Parathyroid adenoma (tissue), 2 donors: ENCODE data around the gene S100PBP.
A peak's percentile ranks its signal among the peaks of the same experiment; 100 is the strongest.

ENCODE experiments used
- H2AFZ ChIP-seq: fragments of 300-600 bp; sonication (generic); one replicate; pipeline ENCODE4 v1.7.0; 2017; ENCODE audit warnings: antibody characterized with exemption, mild to moderate bottlenecking
- H3K27ac ChIP-seq: fragments of 300-600 bp; sonication (generic); one replicate; pipeline ENCODE4 v1.7.0; 2017
- H3K27me3 ChIP-seq: fragments of 300-600 bp; sonication (generic); one replicate; pipeline ENCODE4 v1.7.0; 2017; ENCODE audit warnings: low read length; ENCODE audit not compliant: control insufficient read depth, insufficient read depth
- H3K36me3 ChIP-seq: fragments of 300-600 bp; sonication (generic); one replicate; pipeline ENCODE4 v1.7.0; 2017; ENCODE audit warnings: low read length; ENCODE audit not compliant: control insufficient read depth, insufficient read depth
- H3K4me1 ChIP-seq: fragments of 300-600 bp; sonication (generic); one replicate; pipeline ENCODE4 v1.7.0; 2017; ENCODE audit warnings: control low read depth
- H3K4me2 ChIP-seq: fragments of 300-600 bp; sonication (generic); one replicate; pipeline ENCODE4 v1.7.0; 2017; ENCODE audit warnings: low read length
- H3K4me3 ChIP-seq: fragments of 300-600 bp; sonication (generic); one replicate; pipeline ENCODE4 v1.7.0; 2017; ENCODE audit warnings: low read depth, low read length
- H3K79me2 ChIP-seq: fragments of 300-600 bp; sonication (generic); one replicate; pipeline ENCODE4 v1.7.0; 2017; ENCODE audit warnings: control low read depth
- H3K9ac ChIP-seq: fragments of 300-600 bp; sonication (generic); one replicate; pipeline ENCODE4 v1.7.0; 2017; ENCODE audit warnings: mild to moderate bottlenecking
- H3K9me3 ChIP-seq: fragments of 300-600 bp; sonication (generic); one replicate; pipeline ENCODE4 v1.7.0; 2017; ENCODE audit warnings: low read length; ENCODE audit not compliant: control insufficient read depth
- CTCF ChIP-seq: fragments of 300-600 bp; sonication (generic); IDR thresholded peaks from one replicate; pipeline ENCODE4 v1.7.0; 2017; ENCODE audit warnings: antibody characterized with exemption, mild to moderate bottlenecking
- donor health status: primary hyperparathyroidism.

The S100PBP gene

GRCh38 chr1:32883338-32884031 is 66.0 kb downstream of the S100PBP start:
- H3K9ac ChIP-seq, result no peak overlapping the region
- H3K4me2 ChIP-seq, result no peak overlapping the region
- H3K4me1 ChIP-seq, result no peaks in the 10 kb centered on the region
- no peak overlapping the region for H2AFZ ChIP-seq
- no peak overlapping the region for H3K27ac ChIP-seq
- H3K36me3 ChIP-seq, result no peaks in the 10 kb centered on the region
- H3K4me3 ChIP-seq, result no peak overlapping the region
- no peaks in the 10 kb centered on the region for H3K9me3 ChIP-seq
- H3K79me2 ChIP-seq, result no peaks in the 10 kb centered on the region
- no peak for TF ChIP-seq CTCF
- no peaks in the 10 kb centered on the region for H3K27me3 ChIP-seq

- no peak overlapping the region for H3K4me3 ChIP-seq
- H3K36me3 ChIP-seq, result no peaks in the 10 kb centered on the region
- no peak overlapping the region for H2AFZ ChIP-seq
- H3K27me3 ChIP-seq, result no peaks in the 10 kb centered on the region
- no peak for TF ChIP-seq CTCF
- no peaks in the 10 kb centered on the region for H3K4me1 ChIP-seq
- no peak overlapping the region for H3K4me2 ChIP-seq
- H3K79me2 ChIP-seq, result no peaks in the 10 kb centered on the region
- H3K9me3 ChIP-seq, result no peaks in the 10 kb centered on the region
- H3K27ac ChIP-seq, result no peak overlapping the region
- H3K9ac ChIP-seq, result no peak overlapping the region
Observed at GRCh38 chr1:32884032-32884372, 66.5 kb downstream of the S100PBP start.

- no peak overlapping the region for H3K9ac ChIP-seq
- H2AFZ ChIP-seq, result no peak overlapping the region
- H3K4me3 ChIP-seq, result no peak overlapping the region
- no peaks in the 10 kb centered on the region for H3K79me2 ChIP-seq
- no peaks in the 10 kb centered on the region for H3K27me3 ChIP-seq
- no peaks in the 10 kb centered on the region for H3K36me3 ChIP-seq
- no peaks in the 10 kb centered on the region for H3K9me3 ChIP-seq
- no peak overlapping the region for H3K27ac ChIP-seq
- no peak for TF ChIP-seq CTCF
- no peak overlapping the region for H3K4me2 ChIP-seq
- H3K4me1 ChIP-seq, result no peaks in the 10 kb centered on the region
Observed at GRCh38 chr1:32884726-32885125, 67.3 kb downstream of the S100PBP start.

GRCh38 chr1:32885676-32886003 is 68.2 kb downstream of the S100PBP start:
- no peaks in the 10 kb centered on the region for H3K79me2 ChIP-seq
- no peak overlapping the region for H3K9ac ChIP-seq
- no peaks in the 10 kb centered on the region for H3K36me3 ChIP-seq
- H3K9me3 ChIP-seq, result no peaks in the 10 kb centered on the region
- no peak for TF ChIP-seq CTCF
- no peak overlapping the region for H3K4me2 ChIP-seq
- H3K4me1 ChIP-seq, result no peaks in the 10 kb centered on the region
- H3K4me3 ChIP-seq, result no peak overlapping the region
- H2AFZ ChIP-seq, result no peak overlapping the region
- no peaks in the 10 kb centered on the region for H3K27me3 ChIP-seq
- H3K27ac ChIP-seq, result no peak overlapping the region

GRCh38 chr1:32886004-32886827 is 68.8 kb downstream of the S100PBP start, which contains the start of gene HPCA:
Gene HPCA (plus strand): TSS chr1:32886491. CDS start chr1:32888899, 2,408 bp downstream.
- peak; percentile 11 for TF ChIP-seq CTCF
- no peaks in the 10 kb centered on the region for H3K36me3 ChIP-seq
- no peak within 1 kb of the TSS for H3K9ac ChIP-seq
- H3K4me1 ChIP-seq, result no peaks in the 10 kb centered on the region
- H3K4me2 ChIP-seq, result no peak within 1 kb of the TSS
- H3K27ac ChIP-seq, result no peak within 1 kb of the TSS
- H3K9me3 ChIP-seq, result no peaks in the 10 kb centered on the region
- no peaks in the 10 kb centered on the region for H3K27me3 ChIP-seq
- H3K4me3 ChIP-seq, result no peak within 1 kb of the TSS
- no peak within 1 kb of the TSS for H2AFZ ChIP-seq
- H3K79me2 ChIP-seq, result no peaks in the 10 kb centered on the region
